Activated CD4-positive, alpha-beta T cell treated with anti-CD3 and anti-CD28 coated beads, Interleukin-2, amount 50 U/mL, for 1 hour (primary cell): Measurements from ENCODE around the gene KLHL21.
A peak's percentile ranks its signal among the peaks of the same experiment; 100 is the strongest.
"Not testable (repeated sequence)": the region's sequence is repeated elsewhere in the genome, so short reads cannot be mapped to it uniquely, and the experiment has no call there.

Experiments
- DNase-seq: peaks from one replicate; pipeline ENCODE4 v3.0.0-alpha.2; 2020

The KLHL21 gene

DNA sequence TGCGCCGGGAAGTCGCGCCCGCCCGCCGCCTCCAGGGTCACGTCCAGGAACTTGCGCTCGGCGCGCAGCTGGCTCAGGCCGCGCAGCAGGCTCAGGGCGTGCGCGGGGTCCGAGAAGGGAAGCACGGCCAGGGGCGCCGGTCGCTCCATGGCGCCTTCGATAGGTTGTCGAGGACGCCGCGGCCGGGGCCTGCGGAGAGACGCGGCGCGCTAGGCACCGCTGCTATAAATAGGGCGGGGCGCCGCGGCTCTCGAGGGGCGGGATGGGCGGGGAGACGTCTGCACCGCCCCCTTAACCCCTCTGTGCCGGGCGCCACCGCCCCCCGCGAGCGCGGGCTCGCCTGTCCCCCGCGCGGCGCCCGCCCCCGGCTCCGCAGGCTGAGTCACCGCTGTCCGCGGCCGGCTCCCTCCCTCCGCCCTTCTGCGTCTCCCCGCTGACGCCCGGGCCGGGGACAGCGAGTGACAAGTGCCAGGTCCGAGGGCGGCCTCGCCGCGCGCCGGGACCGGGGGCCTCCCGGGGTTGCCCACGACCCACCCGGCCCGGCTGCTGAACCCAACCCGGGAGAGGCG lies at the start of gene KLHL21:
Gene KLHL21, minus strand, starts transcription at position 201 of the 569 bp plus-strand sequence. Its CDS starts 52 bp downstream, at position 149.
- DNase-seq, result peak; percentile 81

DNA sequence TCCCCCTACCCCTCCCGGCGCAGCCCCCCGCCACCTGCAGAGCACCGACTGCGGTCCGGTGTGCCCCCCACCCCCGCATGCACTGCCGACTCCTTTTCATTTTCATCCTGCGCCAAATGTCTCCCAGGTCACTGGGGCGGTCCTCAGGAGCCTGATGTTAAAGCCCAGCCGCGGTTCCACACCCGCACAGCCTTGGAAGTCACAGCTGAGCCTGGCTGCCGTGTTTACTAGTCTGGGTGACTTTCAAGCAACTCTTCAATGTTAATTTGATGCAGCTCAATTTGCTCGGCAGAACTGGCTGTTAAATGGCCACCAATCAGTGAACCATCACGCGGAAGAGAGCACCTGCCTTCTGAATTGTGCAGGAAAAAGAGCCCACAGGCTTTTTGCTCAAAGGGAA lies 49.2 kb upstream of the KLHL21 start:
- no peak for DNase-seq

DNA sequence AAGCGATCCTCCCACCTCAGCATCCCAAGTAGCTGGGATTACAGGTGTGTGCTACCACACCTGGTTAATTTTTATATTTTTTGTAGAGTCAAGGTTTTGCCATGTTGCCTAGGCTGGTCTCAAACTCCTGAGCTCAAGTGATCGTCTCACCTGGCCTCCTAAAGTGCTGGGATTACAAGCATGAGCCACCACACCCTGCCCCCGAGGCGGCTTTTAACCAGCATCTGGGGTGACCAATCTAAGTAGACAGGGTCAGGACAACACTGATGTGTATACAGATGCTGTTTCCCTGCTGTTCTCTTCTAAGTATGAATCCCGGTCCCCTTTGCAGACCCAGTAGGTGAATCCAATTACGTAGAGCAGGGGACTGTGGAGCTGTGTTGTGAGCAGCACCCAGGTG lies 45.9 kb upstream of the KLHL21 start:
- DNase-seq, result no peak

DNA sequence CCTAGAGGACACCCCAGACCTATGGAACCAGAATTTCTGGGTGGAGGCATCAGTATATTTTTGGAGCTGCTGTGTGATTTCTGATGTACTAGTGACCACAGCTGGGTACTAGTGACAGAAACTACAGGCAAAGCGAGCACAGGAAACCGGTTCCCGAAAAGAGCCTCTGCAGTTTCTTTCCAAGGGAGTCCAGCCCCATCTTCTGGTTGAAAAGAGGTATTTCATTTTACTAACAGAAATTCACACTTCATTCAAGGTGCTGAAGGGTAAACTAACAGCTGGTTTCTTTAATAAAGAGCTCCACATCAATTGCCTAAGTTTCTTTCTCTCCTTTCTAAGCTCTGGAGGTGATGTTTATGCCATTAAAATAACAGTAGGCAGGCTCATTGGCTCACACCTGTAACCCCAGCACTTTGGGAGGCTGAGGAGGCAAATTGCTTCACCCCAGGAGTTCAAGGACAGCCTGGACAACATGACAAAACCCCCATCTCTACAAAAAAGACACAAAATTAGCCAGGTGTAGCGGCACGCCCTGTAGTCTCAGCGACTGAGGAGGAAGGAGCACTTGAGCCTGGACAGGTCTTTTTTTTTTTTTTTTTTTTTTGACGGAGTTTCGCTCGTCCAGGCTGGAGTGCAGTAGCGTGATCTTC lies 44.0 kb upstream of the KLHL21 start:
- DNase-seq, result peak; percentile 18

DNA sequence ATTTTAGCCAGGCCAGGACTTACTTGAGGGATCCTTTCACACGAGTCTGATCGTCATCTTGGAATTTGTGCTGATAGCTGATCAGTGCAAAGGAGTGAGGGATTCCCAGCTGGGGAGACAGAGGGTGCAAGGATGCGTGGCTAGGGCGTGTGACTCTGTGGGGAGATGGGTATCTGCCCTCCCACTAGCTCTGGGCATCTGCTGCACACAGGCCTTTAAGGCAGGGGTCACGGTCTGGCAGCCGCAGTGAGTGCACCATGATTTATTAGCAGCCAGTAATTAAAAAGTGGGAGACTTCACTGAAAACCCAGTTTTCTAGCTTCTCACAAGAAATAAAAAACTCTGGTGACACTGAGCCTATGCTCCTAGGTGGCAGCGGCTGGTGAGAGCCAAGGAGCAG lies 42.3 kb upstream of the KLHL21 start:
- no peak for DNase-seq

DNA sequence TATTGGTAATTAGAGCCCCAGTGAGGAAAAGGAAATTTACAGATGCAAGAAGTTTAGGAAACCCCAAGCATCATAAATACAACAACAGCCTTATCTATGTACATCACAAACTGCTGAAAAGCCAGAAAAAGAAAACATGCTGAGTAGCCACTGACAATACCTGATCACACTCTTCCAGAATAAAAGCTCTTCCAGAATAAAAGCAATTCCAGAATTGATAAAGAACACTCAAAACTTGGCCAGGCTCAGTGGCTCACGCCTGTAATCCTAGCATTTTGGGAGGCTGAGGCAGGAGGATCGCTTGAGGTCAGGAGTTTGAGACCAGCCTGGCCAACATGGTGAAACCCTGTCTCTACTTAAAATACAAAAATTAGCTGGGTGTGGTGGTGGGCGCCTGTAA lies 38.2 kb upstream of the KLHL21 start:
- DNase-seq, result not testable (repeated sequence)

DNA sequence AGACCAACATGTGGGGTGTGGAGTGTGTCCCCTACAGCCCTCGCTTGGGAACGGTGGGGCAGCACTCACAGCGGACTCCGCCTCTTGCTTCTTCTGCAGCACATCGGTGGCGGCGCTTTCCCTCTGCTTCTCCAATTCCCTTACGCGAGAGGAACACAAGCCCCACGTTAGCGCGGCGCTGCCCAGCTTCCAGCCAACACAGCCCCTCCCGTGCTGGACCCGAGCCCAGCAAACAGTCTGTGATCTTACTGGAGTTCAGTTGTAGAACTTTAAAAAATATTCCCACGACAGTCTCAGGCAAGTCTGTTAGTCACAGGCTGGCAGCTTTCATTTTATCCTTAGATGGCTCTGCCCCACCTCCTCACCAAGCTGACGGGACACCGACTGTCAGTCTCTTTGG lies 35.6 kb upstream of the KLHL21 start:
- DNase-seq, result no peak

DNA sequence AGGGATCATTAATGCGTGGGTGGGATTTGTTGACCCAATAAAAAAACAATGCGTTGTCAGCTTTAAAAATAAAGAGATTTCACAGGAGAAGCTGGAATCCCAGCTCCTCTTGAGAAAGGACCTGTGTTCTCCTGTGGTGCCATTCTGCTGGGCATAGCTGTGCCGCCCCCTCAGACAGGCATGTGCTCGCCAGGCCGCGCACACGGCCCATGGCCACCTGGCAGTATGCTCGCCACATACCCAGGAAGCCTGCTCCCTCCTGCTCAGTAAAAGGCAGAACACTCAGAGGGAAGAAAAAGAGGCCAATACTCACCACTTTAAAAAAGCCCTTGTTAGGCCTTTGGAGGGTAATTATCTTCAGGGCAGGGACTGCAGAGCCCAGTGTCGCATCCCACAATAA lies 35.1 kb upstream of the KLHL21 start:
- no peak for DNase-seq

DNA sequence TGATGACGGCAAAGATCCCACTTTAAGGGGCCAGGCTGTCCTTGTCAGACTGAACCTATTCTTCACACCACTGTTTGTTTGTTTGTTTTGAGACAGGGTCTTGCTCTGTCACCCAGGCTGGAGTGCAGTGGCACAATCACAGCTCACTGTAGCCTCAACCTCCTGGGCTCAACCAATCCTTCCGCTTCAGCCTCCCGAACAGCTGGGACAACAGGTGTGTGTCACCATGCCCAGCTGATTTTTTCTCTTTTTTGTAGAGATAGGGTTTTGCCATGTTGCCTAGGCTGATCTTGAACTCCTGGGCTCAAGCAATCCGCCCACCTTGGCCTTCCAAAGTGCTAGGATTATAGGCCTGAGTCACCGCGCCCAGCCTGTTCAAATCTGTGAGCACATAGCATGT lies 34.1 kb upstream of the KLHL21 start:
- not testable (repeated sequence) for DNase-seq

DNA sequence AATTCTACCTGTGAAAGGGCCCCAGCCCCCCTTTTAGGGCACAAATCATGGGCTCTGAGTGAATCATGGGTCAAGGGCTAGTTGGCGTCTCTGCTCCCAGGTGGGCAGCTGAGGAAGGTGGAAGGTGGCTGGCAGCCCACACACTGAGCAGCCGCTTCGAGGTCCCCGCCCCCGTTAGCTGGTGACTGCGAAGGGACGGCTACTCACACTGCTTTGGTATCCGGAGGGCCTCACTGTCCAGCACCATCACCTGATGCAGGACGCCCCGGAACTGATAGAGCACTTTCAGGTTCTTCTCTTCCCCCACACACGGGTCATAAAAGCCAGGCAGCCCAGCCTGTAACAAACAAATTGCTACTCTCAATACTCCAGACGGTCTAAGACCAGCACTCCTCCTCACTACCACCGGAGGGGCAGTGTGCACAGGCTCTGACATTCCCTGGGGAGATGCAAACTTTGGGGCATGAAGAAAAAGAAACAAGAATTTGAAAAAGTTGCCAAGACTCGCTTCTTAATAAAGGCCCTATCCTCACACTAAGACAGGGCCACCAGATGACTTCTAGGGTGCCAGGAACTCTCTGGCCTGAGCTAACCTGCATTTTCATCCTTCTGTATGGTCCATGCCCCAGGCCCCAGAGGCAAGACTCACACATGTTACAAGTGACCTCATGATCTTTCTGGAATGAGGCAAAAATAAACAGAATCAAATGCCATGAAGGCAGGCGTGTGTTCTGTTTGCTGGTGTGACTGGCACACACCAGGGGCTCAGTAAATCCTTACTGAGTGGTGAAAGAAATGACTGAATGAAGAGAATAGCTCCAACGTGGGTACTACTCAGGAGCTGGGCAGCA lies 33.5 kb upstream of the KLHL21 start:
- no peak for DNase-seq

DNA sequence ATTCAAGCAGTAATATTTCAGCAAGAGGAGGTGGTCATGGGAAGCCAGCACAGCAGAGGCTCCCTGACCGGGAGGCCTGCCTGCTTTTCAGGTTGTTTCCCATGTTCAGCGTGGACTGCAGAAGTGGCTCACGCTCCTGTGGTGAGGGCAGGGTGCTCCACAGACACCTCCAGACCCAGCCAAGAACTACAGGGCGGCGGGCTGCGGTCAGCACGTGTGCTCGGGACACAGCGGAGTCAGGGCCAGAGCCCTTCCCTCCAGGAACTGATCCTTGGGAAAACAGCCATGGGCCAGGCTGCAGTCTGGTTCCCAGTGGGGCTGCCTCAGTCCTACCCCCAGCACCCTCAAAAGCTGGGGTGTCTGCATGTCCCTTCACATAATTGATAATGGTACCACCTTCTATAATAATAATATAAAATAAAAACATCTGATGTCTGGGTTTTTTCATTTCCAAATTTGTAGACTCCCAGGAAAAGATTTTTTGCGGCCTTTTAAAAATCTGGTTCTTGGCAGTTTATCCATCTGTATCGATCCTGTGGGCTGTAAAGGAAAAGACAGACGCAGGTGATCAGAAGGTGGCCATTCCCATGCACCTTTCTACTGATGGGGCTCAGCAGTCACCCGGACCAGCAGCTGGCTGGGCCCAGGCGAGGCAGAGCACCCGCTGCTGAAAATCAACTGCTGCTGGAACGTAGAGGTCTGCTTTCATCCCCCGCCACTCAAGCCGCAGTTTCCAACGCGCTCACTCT lies 32.7 kb upstream of the KLHL21 start:
- no peak for DNase-seq

- DNase-seq, result peak; percentile 43
Observed at GRCh38 chr1:6634371-6635052, 31.8 kb upstream of the KLHL21 start.

DNA sequence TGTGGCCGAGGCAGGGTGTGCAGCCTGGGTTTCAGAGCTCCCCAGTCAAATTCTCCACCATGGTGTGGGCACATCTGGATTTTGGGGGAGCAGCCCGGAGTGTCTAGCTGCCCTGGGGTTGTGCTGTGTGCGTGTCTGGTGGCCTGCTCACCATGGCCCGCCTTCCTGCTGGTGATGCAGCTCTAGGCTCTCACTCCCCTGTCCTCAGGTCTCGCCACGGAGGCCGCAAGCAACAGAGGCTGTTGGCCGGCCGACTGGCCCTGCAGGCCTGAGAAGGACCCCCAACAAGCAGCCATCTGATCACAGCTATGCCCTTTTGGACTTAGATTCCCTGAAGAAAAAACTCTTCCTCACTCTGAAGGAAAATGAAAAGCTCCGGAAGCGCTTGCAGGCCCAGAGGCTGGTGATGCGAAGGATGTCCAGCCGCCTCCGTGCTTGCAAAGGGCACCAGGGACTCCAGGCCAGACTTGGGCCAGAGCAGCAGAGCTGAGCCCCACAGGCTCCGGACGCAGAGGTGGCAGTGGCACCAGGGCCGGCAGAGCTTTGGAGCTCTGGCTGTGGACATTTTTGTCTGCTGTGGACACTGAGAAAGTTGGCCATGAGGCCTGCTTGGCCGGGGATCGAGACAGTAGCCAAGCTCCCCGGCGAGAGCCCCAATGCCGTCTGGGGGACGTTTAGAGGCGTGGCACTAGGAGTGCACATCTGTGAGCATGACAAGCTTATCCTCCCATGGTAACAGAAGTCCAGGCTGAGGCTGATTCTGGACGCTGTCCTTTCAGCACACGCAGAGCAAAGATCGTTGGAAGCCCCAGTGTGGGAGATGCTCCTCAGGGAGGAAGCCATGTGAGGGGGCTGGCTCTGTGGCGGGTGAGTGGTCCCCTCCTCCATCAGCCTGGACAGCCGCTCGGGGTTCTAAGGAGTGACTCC lies 30.2 kb upstream of the KLHL21 start:
- no peak for DNase-seq

DNA sequence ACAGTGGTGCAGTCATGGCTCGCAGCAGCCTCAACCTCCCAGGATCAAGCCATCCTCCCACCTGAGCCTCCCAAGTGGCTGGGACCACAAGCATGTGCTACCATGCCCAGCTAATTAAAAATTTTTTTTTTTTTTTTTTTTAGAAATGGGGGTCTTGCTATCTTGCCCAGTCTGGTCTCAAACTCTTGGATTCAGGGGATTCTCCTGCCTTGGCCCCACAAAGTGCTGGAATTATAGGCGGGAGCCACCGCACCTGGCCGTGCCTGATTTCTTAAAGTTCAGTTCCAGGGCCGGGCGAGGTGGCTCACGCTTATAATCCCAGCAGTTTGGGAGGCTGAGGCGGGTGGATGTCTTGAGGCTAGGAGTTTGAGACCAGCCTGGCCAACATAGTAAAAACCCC lies 28.4 kb upstream of the KLHL21 start:
- DNase-seq, result no peak

DNA sequence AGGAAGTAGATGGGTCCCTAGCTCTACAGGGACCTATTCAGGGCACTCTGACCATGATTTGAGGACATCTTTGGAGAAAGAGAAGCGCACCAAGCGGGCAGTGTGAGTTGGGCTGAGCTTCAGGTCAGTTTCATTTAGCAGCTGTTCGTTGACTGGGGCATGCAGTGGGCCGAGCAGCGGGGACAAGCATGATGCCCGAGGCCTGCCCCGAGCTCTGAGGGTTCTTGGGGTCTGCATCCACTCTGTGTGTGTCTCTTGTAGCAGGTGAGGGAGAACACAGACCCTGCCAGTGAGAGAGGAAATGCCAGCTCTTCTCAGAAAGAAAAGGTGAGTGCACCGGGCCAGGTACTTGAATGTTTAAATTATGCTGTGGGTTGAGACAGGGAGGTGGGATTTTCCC lies 27.4 kb upstream of the KLHL21 start:
- DNase-seq, result no peak

- DNase-seq, result no peak
Observed at GRCh38 chr1:6628971-6629479, 26.4 kb upstream of the KLHL21 start.

DNA sequence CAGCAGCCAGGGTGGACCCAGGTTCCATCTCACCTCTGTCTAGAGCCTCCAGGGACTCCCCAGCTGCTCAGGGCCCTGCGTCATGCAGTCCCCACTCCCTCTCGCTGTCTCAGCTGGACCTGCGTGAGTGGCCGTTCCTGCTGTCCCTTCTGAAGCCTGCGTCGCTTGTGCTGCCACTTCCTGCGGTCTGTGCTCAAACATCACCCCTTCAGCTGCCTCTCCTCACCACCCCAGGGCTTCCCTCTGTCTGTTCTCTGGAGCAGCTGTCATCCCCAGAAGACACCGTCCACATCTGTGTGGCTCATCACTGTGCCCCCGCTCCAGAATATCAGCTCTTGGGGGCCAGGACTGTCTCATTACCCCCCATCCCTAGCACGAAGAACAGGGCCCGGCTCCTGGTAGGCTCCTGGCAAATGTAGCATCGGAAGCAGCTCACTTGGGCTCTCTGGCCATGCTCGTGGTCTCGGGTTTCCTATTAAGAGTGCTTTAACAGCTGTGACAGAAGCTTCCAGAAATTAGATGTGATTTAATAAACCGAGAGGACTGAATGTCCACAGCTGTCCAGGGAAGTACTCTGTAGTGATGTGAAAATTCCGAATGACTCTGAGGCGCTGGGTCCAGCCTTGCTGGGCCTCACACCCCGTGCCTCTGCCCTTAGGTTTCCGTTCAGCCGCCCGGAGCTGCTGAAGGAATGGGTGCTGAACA lies 25.3 kb upstream of the KLHL21 start:
- DNase-seq, result no peak

DNA sequence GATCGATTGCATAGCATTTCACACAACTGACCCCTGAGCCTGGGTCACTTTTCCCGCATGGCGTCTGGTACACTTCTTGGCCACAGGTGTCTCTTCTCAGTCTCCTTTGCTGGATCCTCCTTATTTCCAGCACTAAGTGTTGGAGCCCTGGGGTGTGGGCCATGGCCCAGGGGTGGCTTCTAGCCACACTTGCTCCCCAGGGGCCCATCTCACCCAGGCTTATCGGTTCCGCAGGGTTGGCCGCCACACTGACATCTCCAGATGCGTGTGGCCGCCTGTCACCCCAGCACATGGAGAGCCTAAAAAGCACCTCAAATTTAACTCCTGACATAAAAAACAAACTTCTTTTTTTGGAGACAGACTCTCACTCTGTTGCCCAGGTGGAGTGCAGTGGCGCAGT lies 24.4 kb upstream of the KLHL21 start:
- no peak for DNase-seq

DNA sequence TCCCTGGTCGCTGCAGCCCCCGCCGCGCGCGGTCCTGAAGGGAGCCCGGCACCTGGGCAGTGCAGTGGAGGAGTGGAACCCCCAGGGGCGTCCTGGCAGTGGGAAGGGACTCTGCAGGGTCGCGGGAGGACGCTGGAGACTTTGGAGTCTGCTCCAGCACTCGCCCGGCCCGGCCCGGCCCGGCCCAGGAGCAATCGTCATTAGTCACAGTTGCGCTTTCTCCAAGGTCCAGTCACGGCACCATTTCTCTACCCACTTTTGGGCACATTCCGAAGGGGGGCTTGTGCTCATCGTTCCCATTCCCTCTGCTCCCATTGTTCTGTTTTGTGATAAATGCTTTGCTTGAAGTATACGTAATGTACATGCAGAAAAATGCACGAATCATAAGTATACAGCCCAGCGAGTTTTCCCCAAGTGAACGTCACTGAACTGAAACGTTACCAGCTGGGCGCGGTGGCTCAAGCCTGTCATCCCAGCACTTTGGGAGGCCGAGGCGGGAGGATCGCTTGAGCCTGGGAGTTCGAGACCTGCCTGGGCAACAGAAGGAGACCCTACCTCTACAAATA lies 23.0 kb upstream of the KLHL21 start:
- DNase-seq, result no peak
